Activated T-helper 9 cell treated with anti-CD3 and anti-CD28 coated beads, Interleukin-2, amount 50 U/mL, for 16 hours (primary cell): Measurements from ENCODE around the gene CAMTA1.

Experiments used
- DNase-seq: peaks from one replicate; pipeline ENCODE4 v3.0.0-alpha.2; 2020; ENCODE audit warnings: low read depth

The CAMTA1 gene

GRCh38 chr1:7656557-7657215, 871.4 kb downstream of the CAMTA1 start:
- DNase-seq = no peak

- DNase-seq = no peak
Observed at GRCh38 chr1:7657287-7658016, 872.2 kb downstream of the CAMTA1 start.

GRCh38 chr1:7658099-7658498, 872.8 kb downstream of the CAMTA1 start:
- no peak for DNase-seq

GRCh38 chr1:7659514-7659913, 874.3 kb downstream of the CAMTA1 start:
- DNase-seq = no peak

- DNase-seq = no peak
Observed at GRCh38 chr1:7663451-7664146, 878.3 kb downstream of the CAMTA1 start.

- DNase-seq = no peak
Observed at GRCh38 chr1:7664147-7664892, 879.1 kb downstream of the CAMTA1 start.

GRCh38 chr1:7664893-7665250, 879.6 kb downstream of the CAMTA1 start:
- DNase-seq = no peak

GRCh38 chr1:7666249-7666648, 881.0 kb downstream of the CAMTA1 start:
- DNase-seq = no peak

- DNase-seq = no peak
Observed at GRCh38 chr1:7667159-7667558, 881.9 kb downstream of the CAMTA1 start.

- peak; percentile 76 for DNase-seq
Observed at GRCh38 chr1:7667625-7668218, 882.5 kb downstream of the CAMTA1 start.

GRCh38 chr1:7669559-7670311, 884.5 kb downstream of the CAMTA1 start:
- DNase-seq = peak; percentile 34

- no peak for DNase-seq
Observed at GRCh38 chr1:7670334-7671145, 885.3 kb downstream of the CAMTA1 start.

GRCh38 chr1:7671146-7671465, 885.9 kb downstream of the CAMTA1 start:
- DNase-seq = no peak

GRCh38 chr1:7671676-7672075, 886.4 kb downstream of the CAMTA1 start:
- DNase-seq = no peak

- DNase-seq = no peak
Observed at GRCh38 chr1:7672864-7673263, 887.6 kb downstream of the CAMTA1 start.

GRCh38 chr1:7674972-7675371, 889.7 kb downstream of the CAMTA1 start:
- no peak for DNase-seq

GRCh38 chr1:7675431-7676273, 890.4 kb downstream of the CAMTA1 start:
- DNase-seq = no peak

GRCh38 chr1:7676274-7676945, 891.2 kb downstream of the CAMTA1 start:
- DNase-seq = no peak

GRCh38 chr1:7677111-7677510, 891.9 kb downstream of the CAMTA1 start:
- no peak for DNase-seq
